Naive B cell (primary cell): ENCODE data around the gene LANCL3. TPM values are rescaled to one million over a fixed set of nuclear protein-coding genes. Genes with fewer than 3 reads are reported as not detected.
"Not testable (repeated sequence)": the region's sequence is repeated elsewhere in the genome, so short reads cannot be mapped to it uniquely, and the experiment has no call there.

Experiments
- ATAC-seq, 2 donors: fragments of 150-1000 bp; cut with Tn5 transposase; 2 replicates each; pipeline ENCODE4 v1.10.0; 2021; ENCODE audit warnings: low read depth in 2 of 2, mild to moderate bottlenecking in 2 of 2, moderate library complexity in 2 of 2
- DNase-seq: peaks from one replicate; pipeline ENCODE4 v3.0.0; 2022
- H3K27ac Mint-ChIP-seq, 6 donors: one replicate each; pipeline ENCODE4 v1.8.0; 2020 to 2022; ENCODE audit warnings: mild to moderate bottlenecking in 6 of 6, mixed read lengths in 6 of 6, moderate library complexity in 5 of 6, inconsistent platforms in 2 of 6
- H3K27me3 Mint-ChIP-seq, 3 donors: one replicate each; pipeline ENCODE4 v1.8.0; 2021 to 2022; ENCODE audit warnings: mixed read lengths in 3 of 3, mild to moderate bottlenecking in 1 of 3
- H3K36me3 Mint-ChIP-seq, 2 donors: one replicate each; pipeline ENCODE4 v1.8.0; 2020 to 2022; ENCODE audit warnings: mixed read lengths in 2 of 2, inconsistent platforms in 1 of 2, mild to moderate bottlenecking in 1 of 2
- H3K4me1 Mint-ChIP-seq, 3 donors: one replicate each; pipeline ENCODE4 v1.8.0; 2020 to 2022; ENCODE audit warnings: mixed read lengths in 3 of 3, inconsistent platforms in 1 of 3, mild to moderate bottlenecking in 1 of 3, moderate library complexity in 1 of 3
- H3K4me3 Mint-ChIP-seq, 8 donors: one replicate each; pipeline ENCODE4 v1.8.0; 2020 to 2022; ENCODE audit warnings: mild to moderate bottlenecking in 8 of 8, mixed read lengths in 8 of 8, moderate library complexity in 8 of 8, inconsistent platforms in 2 of 8
- H3K9me3 Mint-ChIP-seq, 7 donors: one replicate each; pipeline ENCODE4 v1.8.0; 2020 to 2022; ENCODE audit warnings: mixed read lengths in 7 of 7, mild to moderate bottlenecking in 5 of 7, inconsistent platforms in 2 of 7, moderate library complexity in 1 of 7
- polyA plus RNA-seq, 6 donors: library from polyadenylated mRNA; unstranded; fragments of 300-500 nt; fragmentation: Illumina TruSeq; gene quantifications; one replicate each; pipeline ENCODE4 v1.2.3, GENCODE V29; 2021; ENCODE audit warnings: low read depth in 6 of 6

LANCL3 gene
- polyA plus RNA-seq, 6 donors from 2014 or later, result 0.03 to 0.19 TPM; not detected in 4

- Mint-ChIP-seq H3K27me3 (peaks cover 0 to 9% (median 0%) of the 10 kb centered on the region in 3 donors), H3K4me3 (no peak overlapping the region), H3K36me3 (no peaks in the 10 kb centered on the region), H3K9me3 (peaks cover 0 to 14% (median 0%) of the 10 kb centered on the region in 7 donors), H3K4me1 (no peaks in the 10 kb centered on the region), H3K27ac (peak overlapping the region in 1 of 6 donors; percentile 2)
- no peak for DNase-seq
- no peak for ATAC-seq
These were observed 73.2 kb downstream of the LANCL3 start for GRCh38 chrX:37644381-37645305.

DNA sequence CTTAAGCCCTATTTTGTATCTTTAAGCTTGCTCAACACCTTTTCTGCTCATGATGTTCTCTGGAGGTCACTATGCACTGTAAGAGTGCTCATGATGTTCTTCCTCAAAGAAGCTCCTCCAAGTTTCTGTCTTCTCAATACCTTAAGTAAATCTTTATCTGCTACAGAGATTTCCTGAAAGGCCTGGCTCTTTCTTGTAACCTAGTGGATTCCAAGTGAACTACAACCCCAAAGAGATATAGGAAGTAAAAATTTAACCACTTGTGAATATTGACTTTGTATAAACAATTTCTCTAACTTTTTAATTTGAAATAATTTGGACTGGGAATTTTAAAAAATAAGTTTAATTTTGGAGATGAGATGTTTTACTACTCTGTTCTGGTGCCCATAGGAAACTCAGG is 74.8 kb downstream of the LANCL3 start:
- Mint-ChIP-seq H3K36me3 (no peaks in the 10 kb centered on the region), H3K27ac (no peak overlapping the region), H3K4me3 (no peak overlapping the region), H3K27me3 (no peaks in the 10 kb centered on the region), H3K9me3 (peaks cover 0 to 15% (median 0%) of the 10 kb centered on the region in 7 donors), H3K4me1 (no peaks in the 10 kb centered on the region)
- no peak for ATAC-seq
- no peak for DNase-seq

- not testable (repeated sequence) for ATAC-seq, H3K27ac Mint-ChIP-seq, DNase-seq, H3K36me3 Mint-ChIP-seq, H3K4me1 Mint-ChIP-seq, H3K4me3 Mint-ChIP-seq
- Mint-ChIP-seq H3K9me3 (peaks cover 0 to 15% (median 2%) of the 10 kb centered on the region in 7 donors), H3K27me3 (peaks cover 0 to 18% (median 0%) of the 10 kb centered on the region in 3 donors)
These were observed 79.4 kb downstream of the LANCL3 start for GRCh38 chrX:37650879-37651278.

GRCh38 chrX:37651921-37652452 is 80.5 kb downstream of the LANCL3 start:
- no peak for DNase-seq
- peak overlapping the region in 1 of 8 donors; percentile 5 for H3K4me3 Mint-ChIP-seq
- no peak overlapping the region for H3K27ac Mint-ChIP-seq
- no peaks in the 10 kb centered on the region for H3K36me3 Mint-ChIP-seq
- H3K9me3 Mint-ChIP-seq, result peaks cover 0 to 15% (median 2%) of the 10 kb centered on the region in 7 donors
- no peaks in the 10 kb centered on the region for H3K4me1 Mint-ChIP-seq
- ATAC-seq, result no peak
- H3K27me3 Mint-ChIP-seq, result peaks cover 0 to 26% (median 0%) of the 10 kb centered on the region in 3 donors

DNA sequence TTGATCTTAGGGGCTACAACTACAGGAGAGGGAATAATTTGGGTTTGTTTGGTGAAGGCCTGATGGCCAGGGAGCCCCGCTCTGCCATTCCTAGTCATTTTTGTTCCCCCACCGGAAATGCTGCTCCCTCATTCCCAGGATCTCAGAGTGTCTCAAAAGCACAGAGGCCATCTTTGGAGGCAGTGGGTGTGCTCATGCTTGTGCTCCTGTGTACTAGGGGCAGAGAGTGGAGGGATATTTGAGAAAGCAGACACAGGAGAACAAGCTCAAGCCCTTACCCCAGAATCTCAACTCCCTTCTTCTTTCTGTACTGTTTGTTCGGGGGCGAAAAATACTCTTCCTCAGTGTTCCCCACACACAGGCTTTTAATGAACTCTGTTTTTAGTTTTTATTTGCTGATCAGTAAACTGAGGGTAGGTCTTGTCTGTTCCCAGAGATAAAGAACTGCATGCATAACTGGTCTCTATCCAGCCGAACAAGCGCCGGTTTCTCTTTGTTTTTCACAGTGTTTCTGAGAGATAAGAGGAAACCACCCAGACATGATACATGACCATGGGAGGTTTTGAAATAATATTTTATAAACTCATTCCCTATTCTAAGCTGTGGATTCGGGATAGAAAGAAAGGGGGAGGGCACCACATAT is 81.2 kb downstream of the LANCL3 start:
- no peaks in the 10 kb centered on the region for H3K36me3 Mint-ChIP-seq
- no peak for ATAC-seq
- no peak overlapping the region for H3K27ac Mint-ChIP-seq
- peaks cover 0 to 15% (median 2%) of the 10 kb centered on the region in 7 donors for H3K9me3 Mint-ChIP-seq
- no peak overlapping the region for H3K4me3 Mint-ChIP-seq
- DNase-seq, result no peak
- no peaks in the 10 kb centered on the region for H3K4me1 Mint-ChIP-seq
- H3K27me3 Mint-ChIP-seq, result peaks cover 0 to 29% (median 0%) of the 10 kb centered on the region in 3 donors

DNA sequence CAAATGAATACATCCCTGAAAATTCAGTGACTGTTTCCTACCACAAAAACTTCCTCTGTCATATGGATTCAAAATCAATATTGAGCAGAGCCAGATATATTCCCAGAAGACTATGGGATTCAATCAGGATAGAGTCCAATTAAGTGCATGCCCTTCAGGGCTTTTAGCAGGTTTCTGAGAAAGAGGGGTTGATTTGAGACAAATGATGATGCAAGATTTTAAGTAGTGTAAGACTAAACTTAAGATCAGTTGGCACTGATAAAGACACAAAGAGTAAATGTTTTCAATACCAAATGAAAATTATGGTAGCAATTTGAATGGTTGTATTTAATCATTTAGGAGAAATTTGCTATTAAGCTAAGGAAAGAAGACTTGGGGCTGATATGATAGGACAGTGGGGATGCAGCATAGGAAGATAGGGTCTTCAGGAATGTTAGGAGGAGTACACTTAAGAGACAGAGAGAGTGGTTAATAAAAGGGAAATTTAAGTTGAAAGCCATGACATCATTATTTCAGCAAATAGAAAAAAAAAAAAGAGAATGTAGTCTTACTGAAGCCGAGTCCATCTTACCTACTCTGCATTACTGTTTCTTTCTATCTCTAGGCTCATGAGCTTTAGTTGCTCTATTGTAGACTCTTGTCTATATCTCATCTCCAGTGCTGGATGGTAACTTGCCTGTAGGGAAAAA is 82.1 kb downstream of the LANCL3 start:
- no peak for ATAC-seq

GRCh38 chrX:37658343-37659030 is 87.0 kb downstream of the LANCL3 start:
- no peak overlapping the region for H3K27ac Mint-ChIP-seq
- ATAC-seq (no peak), DNase-seq (no peak)
- no peak overlapping the region for H3K4me3 Mint-ChIP-seq
- H3K9me3 Mint-ChIP-seq, result no peaks in the 10 kb centered on the region
- no peaks in the 10 kb centered on the region for H3K36me3 Mint-ChIP-seq
- H3K27me3 Mint-ChIP-seq, result peaks cover 0 to 41% (median 3%) of the 10 kb centered on the region in 3 donors
- H3K4me1 Mint-ChIP-seq, result no peaks in the 10 kb centered on the region

More for the DNA sequence above, 82.1 kb downstream of the LANCL3 start:
- no peaks in the 10 kb centered on the region for H3K36me3 Mint-ChIP-seq
- peaks cover 0 to 37% (median 0%) of the 10 kb centered on the region in 3 donors for H3K27me3 Mint-ChIP-seq
- H3K9me3 Mint-ChIP-seq, result peaks cover 0 to 12% (median 2%) of the 10 kb centered on the region in 7 donors
- no peak overlapping the region for H3K4me3 Mint-ChIP-seq
- no peak overlapping the region for H3K27ac Mint-ChIP-seq
- DNase-seq, result no peak
- no peaks in the 10 kb centered on the region for H3K4me1 Mint-ChIP-seq

DNA sequence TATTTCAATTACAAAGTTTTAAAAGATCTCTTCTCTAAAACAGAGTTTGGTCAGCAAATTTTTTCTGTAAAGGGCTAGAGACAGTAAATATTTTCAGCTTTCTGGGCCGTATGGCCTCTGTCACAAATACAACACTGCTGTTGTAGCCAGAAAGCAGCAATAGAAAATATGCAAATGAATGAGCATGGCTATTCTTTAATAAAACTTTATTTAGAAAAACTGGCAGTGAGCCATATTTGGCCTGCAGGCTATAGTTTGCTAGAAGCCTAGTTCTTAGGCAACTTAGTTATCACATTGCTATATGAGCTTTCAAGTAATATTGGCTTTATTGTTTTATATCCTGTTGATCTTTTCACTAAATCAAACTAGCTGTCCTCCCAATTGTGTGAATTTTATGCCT is 87.6 kb downstream of the LANCL3 start:
- H3K36me3 Mint-ChIP-seq, result no peaks in the 10 kb centered on the region
- H3K27me3 Mint-ChIP-seq, result peaks cover 0 to 38% (median 3%) of the 10 kb centered on the region in 3 donors
- DNase-seq (no peak), ATAC-seq (no peak)
- no peak overlapping the region for H3K4me3 Mint-ChIP-seq
- peaks cover 0 to 3% (median 0%) of the 10 kb centered on the region in 7 donors for H3K9me3 Mint-ChIP-seq
- H3K27ac Mint-ChIP-seq, result no peak overlapping the region
- H3K4me1 Mint-ChIP-seq, result no peaks in the 10 kb centered on the region

- Mint-ChIP-seq H3K36me3 (no peaks in the 10 kb centered on the region), H3K4me3 (no peak overlapping the region), H3K27me3 (peaks cover 0 to 28% (median 3%) of the 10 kb centered on the region in 3 donors), H3K27ac (no peak overlapping the region), H3K9me3 (peaks cover 0 to 8% (median 3%) of the 10 kb centered on the region in 7 donors), H3K4me1 (no peaks in the 10 kb centered on the region)
- DNase-seq, result no peak
- ATAC-seq, result no peak
These were observed 90.7 kb downstream of the LANCL3 start for GRCh38 chrX:37662181-37662580.

- Mint-ChIP-seq H3K4me3 (no peak overlapping the region), H3K4me1 (no peaks in the 10 kb centered on the region), H3K27me3 (peaks cover 0 to 23% (median 6%) of the 10 kb centered on the region in 3 donors), H3K36me3 (no peaks in the 10 kb centered on the region), H3K9me3 (peaks cover 0 to 8% (median 3%) of the 10 kb centered on the region in 7 donors), H3K27ac (no peak overlapping the region)
- DNase-seq (no peak), ATAC-seq (no peak)
These were observed 95.1 kb downstream of the LANCL3 start for GRCh38 chrX:37666516-37666915.

DNA sequence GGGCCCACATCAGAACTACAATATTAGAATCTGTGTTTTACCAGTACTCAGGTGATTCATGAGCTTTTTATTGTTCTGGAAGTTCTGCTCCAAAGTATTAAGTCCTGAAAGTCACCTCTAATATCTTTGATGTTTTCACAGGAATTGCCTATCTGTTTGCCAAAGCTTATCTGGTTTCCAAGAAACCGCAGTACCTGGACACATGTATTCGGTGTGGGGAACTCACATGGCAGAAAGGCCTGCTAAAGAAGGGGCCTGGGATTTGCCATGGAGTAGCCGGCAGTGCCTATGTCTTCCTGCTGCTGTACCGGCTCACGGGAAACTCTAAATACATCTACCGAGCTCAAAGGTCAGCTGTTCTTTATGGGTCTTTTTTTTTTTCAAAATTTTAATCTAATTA is 95.7 kb downstream of the LANCL3 start:
- H3K27ac Mint-ChIP-seq, result no peak overlapping the region
- ATAC-seq, result no peak
- DNase-seq, result no peak
- peaks cover 0 to 8% (median 3%) of the 10 kb centered on the region in 7 donors for H3K9me3 Mint-ChIP-seq
- H3K27me3 Mint-ChIP-seq, result peaks cover 0 to 27% (median 7%) of the 10 kb centered on the region in 3 donors
- no peaks in the 10 kb centered on the region for H3K36me3 Mint-ChIP-seq
- H3K4me3 Mint-ChIP-seq, result no peak overlapping the region
- no peaks in the 10 kb centered on the region for H3K4me1 Mint-ChIP-seq

DNA sequence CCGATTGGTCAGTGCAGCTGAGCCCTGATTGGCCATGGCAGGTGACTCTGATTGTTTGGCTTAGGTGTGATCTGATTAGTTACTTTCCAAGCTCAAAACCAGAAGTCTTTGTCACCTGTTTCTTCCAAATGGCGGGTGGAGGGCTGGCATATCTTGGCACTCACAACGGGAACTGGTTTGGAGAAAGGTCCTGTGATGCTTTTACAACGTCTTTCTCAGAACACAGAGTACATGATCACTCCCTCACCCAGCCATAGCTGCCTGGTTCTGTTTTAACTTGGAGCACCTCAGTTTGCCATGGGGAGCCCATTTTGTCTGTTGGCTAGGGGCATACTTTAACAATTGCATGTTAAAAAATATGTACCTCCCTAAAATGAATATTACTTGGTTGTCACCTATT is 101.1 kb downstream of the LANCL3 start:
- Mint-ChIP-seq H3K4me3 (no peak overlapping the region), H3K36me3 (no peaks in the 10 kb centered on the region), H3K27me3 (peaks cover 0 to 18% (median 4%) of the 10 kb centered on the region in 3 donors), H3K9me3 (peaks cover 0 to 2% (median 0%) of the 10 kb centered on the region in 7 donors), H3K27ac (no peak overlapping the region), H3K4me1 (no peaks in the 10 kb centered on the region)
- DNase-seq (no peak), ATAC-seq (no peak)
